ENCODE measurements around the gene TXNL4B.

The TXNL4B gene

GRCh38 chr16:72043539-72043938 lies 49.9 kb downstream of the TXNL4B start (continued):
- TF ChIP-seq ZNF211 (tag by site-specific recombination; IDR thresholded peaks at IDR 0.05; ENCODE audit: low read depth) (no peak), PATZ1 (tag by site-specific recombination; IDR thresholded peaks at IDR 0.05) (no peak), ZNF791 (tag by site-specific recombination; IDR thresholded peaks at IDR 0.05) (no peak), ZNF266 (tag by site-specific recombination; IDR thresholded peaks at IDR 0.05; ENCODE audit: low read depth) (no peak)

GRCh38 chr16:72043058-72043457 lies 50.4 kb downstream of the TXNL4B start:
- POLR2A ChIA-PET = no interaction called here
- Histone ChIP-seq H3K4me1 (ENCODE audit: control insufficient read depth, insufficient read depth, low read length) (no peaks in the 10 kb centered on the region), H3K27ac (ENCODE audit: extremely low read depth, low read depth, low read length) (no peak overlapping the region), H3K36me3 (ENCODE audit: control insufficient read depth in 2 of 2, insufficient read depth in 1 of 2, low read length in 2 of 2) (no peaks in the 10 kb centered on the region), H3K9me3 (ENCODE audit: control insufficient read depth, insufficient read depth, low read depth, low read length) (no peaks in the 10 kb centered on the region), H3K4me3 (ENCODE audit: low read depth, low read length) (no peak overlapping the region)
- CTCF ChIA-PET = interaction anchor here (1.3 kb wide), 1 partner anchor 52 kb away, joined by 3 read pairs; no protein-coding TSS in a partner anchor
- TF ChIP-seq ZNF112 (tag by site-specific recombination; IDR thresholded peaks at IDR 0.05) (no peak), ZNF518A (tag by site-specific recombination; conservative IDR thresholded peaks at IDR 0.05; ENCODE audit: low read depth) (no peak), ZNF157 (tag by site-specific recombination; IDR thresholded peaks at IDR 0.05) (no peak), ZNF843 (tag by site-specific recombination; IDR thresholded peaks at IDR 0.05) (no peak), ZNF626 (tag by site-specific recombination; IDR thresholded peaks at IDR 0.05) (no peak), ZNF311 (tag by site-specific recombination; IDR thresholded peaks at IDR 0.05; ENCODE audit: borderline replicate concordance) (no peak)

- H3K36me3 ChIP-seq (ENCODE audit: control insufficient read depth in 2 of 2, insufficient read depth in 1 of 2, low read length in 2 of 2) = no peaks in the 10 kb centered on the region
- no peak overlapping the region for H3K4me3 ChIP-seq (ENCODE audit: low read depth, low read length)
- H3K4me1 ChIP-seq (ENCODE audit: control insufficient read depth, insufficient read depth, low read length) = no peaks in the 10 kb centered on the region
- ChIA-PET POLR2A (no interaction called here), CTCF (no interaction called here)
- no peaks in the 10 kb centered on the region for H3K9me3 ChIP-seq (ENCODE audit: control insufficient read depth, insufficient read depth, low read depth, low read length)
- H3K27ac ChIP-seq (ENCODE audit: extremely low read depth, low read depth, low read length) = no peak overlapping the region
- TF ChIP-seq ZNF561 (tag by site-specific recombination; IDR thresholded peaks at IDR 0.05; ENCODE audit: borderline replicate concordance) = no peak
- TF ChIP-seq ZBTB44 (tag by site-specific recombination; IDR thresholded peaks at IDR 0.05) = no peak
- TF ChIP-seq TSHZ1 (tag by site-specific recombination; IDR thresholded peaks at IDR 0.05; ENCODE audit: borderline replicate concordance) = no peak
- TF ChIP-seq ZNF645 (tag by site-specific recombination; IDR thresholded peaks at IDR 0.05) = no peak
- no peak for TF ChIP-seq ZNF558 (tag by site-specific recombination; IDR thresholded peaks at IDR 0.05)
- no peak for TF ChIP-seq ZNF362 (tag by site-specific recombination; IDR thresholded peaks at IDR 0.05)
- no peak for TF ChIP-seq SCRT1 (tag by site-specific recombination; IDR thresholded peaks at IDR 0.05; ENCODE audit: borderline replicate concordance)
- TF ChIP-seq ZNF560 (tag by site-specific recombination; IDR thresholded peaks at IDR 0.05; ENCODE audit: borderline replicate concordance) = no peak
Measured at GRCh38 chr16:72042157-72042660, 51.2 kb downstream of the TXNL4B start.

Measured in HEK293 (cell line).